ENCODE results near the gene SLCO2A1.

The SLCO2A1 gene

GRCh38 chr3:133910422-133910821, 119.3 kb downstream of the SLCO2A1 start:
- no peak for DNase-seq (ENCODE audit: low read depth in 1 of 2, low spot score in 1 of 2)

- no peak for DNase-seq (ENCODE audit: low read depth in 1 of 2, low spot score in 1 of 2)
Observed at GRCh38 chr3:133905376-133905775, 124.3 kb downstream of the SLCO2A1 start.

- DNase-seq (ENCODE audit: low read depth in 1 of 2, low spot score in 1 of 2): no peak
Observed at GRCh38 chr3:133901847-133902246, 127.9 kb downstream of the SLCO2A1 start.

- DNase-seq (ENCODE audit: low read depth in 1 of 2, low spot score in 1 of 2): no peak
Observed at GRCh38 chr3:133901083-133901482, 128.6 kb downstream of the SLCO2A1 start.

GRCh38 chr3:133899311-133899710, 130.4 kb downstream of the SLCO2A1 start:
- DNase-seq (ENCODE audit: low read depth in 1 of 2, low spot score in 1 of 2): no peak

- no peak for DNase-seq (ENCODE audit: low read depth in 1 of 2, low spot score in 1 of 2)
Observed at GRCh38 chr3:133897547-133897946, 132.2 kb downstream of the SLCO2A1 start.

- DNase-seq (ENCODE audit: low read depth in 1 of 2, low spot score in 1 of 2): no peak
Observed at GRCh38 chr3:133896002-133896761, 133.5 kb downstream of the SLCO2A1 start.

- no peak for DNase-seq (ENCODE audit: low read depth in 1 of 2, low spot score in 1 of 2)
Observed at GRCh38 chr3:133895208-133896001, 134.3 kb downstream of the SLCO2A1 start, which contains the start of gene RAB6B. Gene RAB6B, minus strand, starts transcription at chr3:133895882. Its CDS starts 416 bp downstream, at chr3:133895466.

- no peak for DNase-seq (ENCODE audit: low read depth in 1 of 2, low spot score in 1 of 2)
Observed at GRCh38 chr3:133894353-133895207, 135.1 kb downstream of the SLCO2A1 start.

GRCh38 chr3:133893683-133894352, 135.9 kb downstream of the SLCO2A1 start:
- no peak for DNase-seq (ENCODE audit: low read depth in 1 of 2, low spot score in 1 of 2)

GRCh38 chr3:133892541-133893231, 137.0 kb downstream of the SLCO2A1 start:
- no peak for DNase-seq (ENCODE audit: low read depth in 1 of 2, low spot score in 1 of 2)

GRCh38 chr3:133891662-133892378, 137.9 kb downstream of the SLCO2A1 start:
- DNase-seq (ENCODE audit: low read depth in 1 of 2, low spot score in 1 of 2): no peak

- no peak for DNase-seq (ENCODE audit: low read depth in 1 of 2, low spot score in 1 of 2)
Observed at GRCh38 chr3:133890972-133891644, 138.6 kb downstream of the SLCO2A1 start.

GRCh38 chr3:133890037-133890436, 139.7 kb downstream of the SLCO2A1 start:
- no peak for DNase-seq (ENCODE audit: low read depth in 1 of 2, low spot score in 1 of 2)

- DNase-seq (ENCODE audit: low read depth in 1 of 2, low spot score in 1 of 2): no peak
Observed at GRCh38 chr3:133888726-133889340, 140.9 kb downstream of the SLCO2A1 start.

- no peak for DNase-seq (ENCODE audit: low read depth in 1 of 2, low spot score in 1 of 2)
Observed at GRCh38 chr3:133887803-133888703, 141.7 kb downstream of the SLCO2A1 start.

- no peak for DNase-seq (ENCODE audit: low read depth in 1 of 2, low spot score in 1 of 2)
Observed at GRCh38 chr3:133887074-133887802, 142.5 kb downstream of the SLCO2A1 start.

All from stimulated activated CD4-positive, alpha-beta T cell treated with anti-CD3 and anti-CD28 coated beads, Interleukin-15, amount 100 ng/mL, for 1 hour (primary cell).